ENCODE measurements around the gene CCDC187. TPM values are rescaled to one million over a fixed set of nuclear protein-coding genes. Genes with fewer than 3 reads are reported as not detected.

The CCDC187 gene
- total and polyA plus RNA-seq, 2 of the 13 experiments (the other 11 are each of a cell fraction or from before 2014, with no cell fraction given): 0.03 to 0.13 TPM

DNA sequence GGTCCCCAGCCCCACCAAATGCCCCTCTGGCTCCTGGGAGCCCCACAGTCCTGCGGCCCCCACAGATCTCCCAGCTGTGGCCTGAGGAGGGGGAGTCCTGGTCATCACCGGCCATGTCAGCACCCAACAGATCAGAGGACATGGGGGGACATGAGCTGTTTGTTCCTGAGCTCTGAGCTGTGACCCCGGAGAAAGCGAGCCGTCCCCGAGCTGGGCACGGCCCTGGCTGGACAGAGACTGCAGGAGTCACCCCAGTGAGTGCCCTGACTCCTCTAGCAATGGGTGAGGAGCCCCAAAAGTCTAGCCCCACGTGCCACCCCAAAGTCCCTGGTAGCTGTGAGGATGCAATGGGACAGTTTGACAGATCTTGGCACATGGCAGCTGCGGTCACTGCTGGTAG lies 25.7 kb downstream of the CCDC187 start:
- CTCF ChIA-PET (ENCODE audit: low intra/inter-chr PET ratio, low total read pairs): no interaction called here
- POLR2A ChIA-PET: interaction anchor here (0.6 kb wide), 1 partner anchor 1030 kb away, joined by 3 read pairs; no protein-coding TSS in a partner anchor

DNA sequence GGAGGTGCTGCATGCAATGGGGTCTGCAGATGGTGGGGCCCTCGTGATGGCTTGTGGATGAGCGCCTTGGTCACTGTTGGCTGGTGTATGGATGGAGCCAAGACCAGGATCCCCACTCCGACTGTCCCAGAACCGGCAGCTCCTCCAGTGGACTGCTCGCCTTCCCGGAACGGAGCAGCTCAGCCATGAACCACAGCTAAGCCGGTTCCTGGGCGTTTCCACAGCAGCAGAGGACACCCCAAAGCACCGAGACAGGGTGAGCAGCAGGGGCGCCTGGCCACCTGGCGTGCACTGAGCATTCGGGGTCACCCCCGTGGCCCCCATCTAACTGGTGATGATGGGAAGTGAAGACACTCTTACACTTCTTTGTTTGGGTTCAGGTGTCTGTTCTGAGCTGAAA lies 26.1 kb downstream of the CCDC187 start:
- BruUV-seq (replicated peaks): no TSS peak
- POLR2A ChIA-PET: no interaction called here
- H3K27me3 ChIP-seq (ENCODE audit: control insufficient read depth in 1 of 2, insufficient read depth in 2 of 2, low read length in 2 of 2): peaks cover 15 to 85% of the 10 kb centered on the region in 2 experiments; a peak in 4 of 5 replicates
- in situ Hi-C loops (cut with HindIII; ENCODE audit: extremely low pct_ligation_motif_present, low pct_unique_long_range_greater_than_20kb) (no loop called here), intact Hi-C loops (cut with micrococcal nuclease; ENCODE audit: unreplicated experiment) (no loop called here)
- H3K27ac ChIP-seq (ENCODE audit: extremely low read length, insufficient read depth, low read length): no peak overlapping the region
- CTCF ChIA-PET (ENCODE audit: low intra/inter-chr PET ratio, low total read pairs): no interaction called here
- no peaks in the 10 kb centered on the region for H3K79me2 ChIP-seq (ENCODE audit: insufficient read depth, low read length)
- FAIRE-seq: no peak
- no CpG with 5 or more reads among the region's 14 CpGs for WGBS (ENCODE audit: low lambda C conversion rate)
- H3K4me2 ChIP-seq (ENCODE audit: low read depth, low read length): no peak overlapping the region
- DNase-seq (ENCODE audit: low spot score): no peak
- no peaks in the 10 kb centered on the region for H3K9me3 ChIP-seq (ENCODE audit: low read length)
- 0 out of 2 replicates have a peak, but pooled peaks cover 2% of the 10 kb centered on the region for H4K20me1 ChIP-seq (ENCODE audit: insufficient read depth, low read length)
- TF ChIP-seq ZNF12 (CRISPR knock-in tag; IDR thresholded peaks at IDR 0.05): no peak
- TF ChIP-seq SP140L (CRISPR knock-in tag; IDR thresholded peaks at IDR 0.05; ENCODE audit: borderline replicate concordance): no peak
- TF ChIP-seq ZSCAN29 (CRISPR knock-in tag; conservative IDR thresholded peaks at IDR 0.05): no peak
- no peak for TF ChIP-seq MEIS1 (CRISPR knock-in tag; IDR thresholded peaks at IDR 0.05; ENCODE audit: borderline replicate concordance)
- no peak for TF ChIP-seq ZNF672 (CRISPR knock-in tag; IDR thresholded peaks at IDR 0.05)
- TF ChIP-seq TOPORS (CRISPR knock-in tag; IDR thresholded peaks at IDR 0.05): no peak
- TF ChIP-seq, protein P1, sequence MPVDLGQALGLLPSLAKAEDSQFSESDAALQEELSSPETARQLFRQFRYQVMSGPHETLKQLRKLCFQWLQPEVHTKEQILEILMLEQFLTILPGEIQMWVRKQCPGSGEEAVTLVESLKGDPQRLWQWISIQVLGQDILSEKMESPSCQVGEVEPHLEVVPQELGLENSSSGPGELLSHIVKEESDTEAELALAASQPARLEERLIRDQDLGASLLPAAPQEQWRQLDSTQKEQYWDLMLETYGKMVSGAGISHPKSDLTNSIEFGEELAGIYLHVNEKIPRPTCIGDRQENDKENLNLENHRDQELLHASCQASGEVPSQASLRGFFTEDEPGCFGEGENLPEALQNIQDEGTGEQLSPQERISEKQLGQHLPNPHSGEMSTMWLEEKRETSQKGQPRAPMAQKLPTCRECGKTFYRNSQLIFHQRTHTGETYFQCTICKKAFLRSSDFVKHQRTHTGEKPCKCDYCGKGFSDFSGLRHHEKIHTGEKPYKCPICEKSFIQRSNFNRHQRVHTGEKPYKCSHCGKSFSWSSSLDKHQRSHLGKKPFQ (CRISPR knock-in tag; IDR thresholded peaks at IDR 0.05; ENCODE audit: insufficient replicate concordance): no peak
- TF ChIP-seq GLI4 (CRISPR knock-in tag; IDR thresholded peaks at IDR 0.05; ENCODE audit: borderline replicate concordance): no peak
- no peak for TF ChIP-seq CAMTA2 (CRISPR knock-in tag; IDR thresholded peaks at IDR 0.05; ENCODE audit: borderline replicate concordance)
- no peak overlapping the region for H3K4me3 ChIP-seq (replicated peaks in 1 of 3; ENCODE audit: insufficient read depth in 1 of 3, low read depth in 2 of 3, low read length in 3 of 3)
- H3K4me1 ChIP-seq (ENCODE audit: insufficient read depth, low read length): no peaks in the 10 kb centered on the region
- no peak overlapping the region for H3K9ac ChIP-seq (ENCODE audit: insufficient read depth, low read depth, low read length)
- H3K36me3 ChIP-seq (replicated peaks in 1 of 2; ENCODE audit: control insufficient read depth in 1 of 2, insufficient read depth in 2 of 2, low read length in 2 of 2): no peaks in the 10 kb centered on the region
- no peak overlapping the region for H2AFZ ChIP-seq (ENCODE audit: low read length)
- no peak for ATAC-seq

More for the DNA sequence above, 25.7 kb downstream of the CCDC187 start:
- WGBS (ENCODE audit: low lambda C conversion rate): 67% methylated on average over 1 of the region's 9 CpGs
- Histone ChIP-seq H3K27me3 (ENCODE audit: control insufficient read depth in 1 of 2, insufficient read depth in 2 of 2, low read length in 2 of 2) (peaks cover 15 to 82% of the 10 kb centered on the region in 2 experiments; a peak in 4 of 5 replicates), H3K9ac (ENCODE audit: insufficient read depth, low read depth, low read length) (no peak overlapping the region), H3K79me2 (ENCODE audit: insufficient read depth, low read length) (no peaks in the 10 kb centered on the region), H3K27ac (ENCODE audit: extremely low read length, insufficient read depth, low read length) (no peak overlapping the region), H3K36me3 (replicated peaks in 1 of 2; ENCODE audit: control insufficient read depth in 1 of 2, insufficient read depth in 2 of 2, low read length in 2 of 2) (no peaks in the 10 kb centered on the region), H4K20me1 (ENCODE audit: insufficient read depth, low read length) (0 out of 2 replicates have a peak, but pooled peaks cover 2% of the 10 kb centered on the region), H3K4me1 (ENCODE audit: insufficient read depth, low read length) (no peaks in the 10 kb centered on the region), H3K4me2 (ENCODE audit: low read depth, low read length) (no peak overlapping the region), H3K9me3 (ENCODE audit: low read length) (no peaks in the 10 kb centered on the region), H3K4me3 (replicated peaks in 1 of 3; ENCODE audit: insufficient read depth in 1 of 3, low read depth in 2 of 3, low read length in 3 of 3) (no peak overlapping the region), H2AFZ (ENCODE audit: low read length) (no peak overlapping the region)
- DNase-seq (ENCODE audit: low spot score) (no peak), FAIRE-seq (no peak), ATAC-seq (no peak)
- in situ Hi-C loops (cut with HindIII; ENCODE audit: extremely low pct_ligation_motif_present, low pct_unique_long_range_greater_than_20kb): no loop called here
- no peak for TF ChIP-seq NFKB2 (CRISPR knock-in tag; IDR thresholded peaks at IDR 0.05; ENCODE audit: borderline replicate concordance)
- TF ChIP-seq, protein P2, sequence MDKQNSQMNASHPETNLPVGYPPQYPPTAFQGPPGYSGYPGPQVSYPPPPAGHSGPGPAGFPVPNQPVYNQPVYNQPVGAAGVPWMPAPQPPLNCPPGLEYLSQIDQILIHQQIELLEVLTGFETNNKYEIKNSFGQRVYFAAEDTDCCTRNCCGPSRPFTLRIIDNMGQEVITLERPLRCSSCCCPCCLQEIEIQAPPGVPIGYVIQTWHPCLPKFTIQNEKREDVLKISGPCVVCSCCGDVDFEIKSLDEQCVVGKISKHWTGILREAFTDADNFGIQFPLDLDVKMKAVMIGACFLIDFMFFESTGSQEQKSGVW (CRISPR knock-in tag; IDR thresholded peaks at IDR 0.05; ENCODE audit: borderline replicate concordance): no peak
- TF ChIP-seq, protein P3, sequence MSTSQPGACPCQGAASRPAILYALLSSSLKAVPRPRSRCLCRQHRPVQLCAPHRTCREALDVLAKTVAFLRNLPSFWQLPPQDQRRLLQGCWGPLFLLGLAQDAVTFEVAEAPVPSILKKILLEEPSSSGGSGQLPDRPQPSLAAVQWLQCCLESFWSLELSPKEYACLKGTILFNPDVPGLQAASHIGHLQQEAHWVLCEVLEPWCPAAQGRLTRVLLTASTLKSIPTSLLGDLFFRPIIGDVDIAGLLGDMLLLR (CRISPR knock-in tag; IDR thresholded peaks at IDR 0.05): no peak
- intact Hi-C loops (cut with micrococcal nuclease; ENCODE audit: unreplicated experiment): no loop called here
- BruUV-seq (replicated peaks): no TSS peak
